Measurements from ENCODE around the gene SCGB1A1. TPM values are rescaled to one million over a fixed set of nuclear protein-coding genes. Genes with fewer than 3 reads are reported as not detected.

Gene SCGB1A1
- total and polyA plus RNA-seq, 2 donors (not counting 1 experiment from before 2014, with no cell fraction given) = not detected

DNA sequence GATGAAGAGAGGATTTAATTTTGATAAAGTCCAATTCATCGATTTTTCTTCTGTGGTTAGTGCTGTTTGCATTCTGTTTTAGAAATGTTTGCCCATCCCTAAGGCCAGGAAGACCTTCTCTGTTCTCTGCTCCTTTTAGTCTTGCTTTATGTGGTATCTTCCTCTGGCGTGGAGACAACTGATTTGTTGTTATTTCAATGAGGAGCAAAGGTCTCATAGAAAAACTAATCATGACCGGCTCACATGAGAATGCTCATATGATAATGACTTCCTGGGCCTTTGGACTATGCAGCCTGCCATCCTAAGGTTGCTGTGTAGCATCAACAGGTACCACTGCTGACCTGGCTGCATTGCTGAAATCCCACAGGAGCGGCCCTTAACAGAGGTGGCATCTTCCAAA lies 19.8 kb downstream of the SCGB1A1 start:
- no peak for ATAC-seq (ENCODE audit: low read depth)
- CTCF ChIA-PET = interaction anchor here (0.7 to 3.6 kb wide), 2 partner anchors 14 to 93 kb away, joined by 3 to 29 read pairs; no protein-coding TSS in a partner anchor
- no peaks in the 10 kb centered on the region for H3K9me3 ChIP-seq (ENCODE audit: control extremely low read depth in 1 of 3, control insufficient read depth in 2 of 3, insufficient read depth in 1 of 3, low read length in 2 of 3)
- H3K27ac ChIP-seq (ENCODE audit: low read length in 2 of 2) = no peak overlapping the region
- no peaks in the 10 kb centered on the region for H3K27me3 ChIP-seq (replicated peaks in 1 of 4; ENCODE audit: control extremely low read depth in 1 of 4, control insufficient read depth in 3 of 4, insufficient read depth in 4 of 4, low read length in 3 of 4)
- H3K4me1 Mint-ChIP-seq = peaks cover 30% of the 10 kb centered on the region
- TF ChIP-seq, protein P1, sequence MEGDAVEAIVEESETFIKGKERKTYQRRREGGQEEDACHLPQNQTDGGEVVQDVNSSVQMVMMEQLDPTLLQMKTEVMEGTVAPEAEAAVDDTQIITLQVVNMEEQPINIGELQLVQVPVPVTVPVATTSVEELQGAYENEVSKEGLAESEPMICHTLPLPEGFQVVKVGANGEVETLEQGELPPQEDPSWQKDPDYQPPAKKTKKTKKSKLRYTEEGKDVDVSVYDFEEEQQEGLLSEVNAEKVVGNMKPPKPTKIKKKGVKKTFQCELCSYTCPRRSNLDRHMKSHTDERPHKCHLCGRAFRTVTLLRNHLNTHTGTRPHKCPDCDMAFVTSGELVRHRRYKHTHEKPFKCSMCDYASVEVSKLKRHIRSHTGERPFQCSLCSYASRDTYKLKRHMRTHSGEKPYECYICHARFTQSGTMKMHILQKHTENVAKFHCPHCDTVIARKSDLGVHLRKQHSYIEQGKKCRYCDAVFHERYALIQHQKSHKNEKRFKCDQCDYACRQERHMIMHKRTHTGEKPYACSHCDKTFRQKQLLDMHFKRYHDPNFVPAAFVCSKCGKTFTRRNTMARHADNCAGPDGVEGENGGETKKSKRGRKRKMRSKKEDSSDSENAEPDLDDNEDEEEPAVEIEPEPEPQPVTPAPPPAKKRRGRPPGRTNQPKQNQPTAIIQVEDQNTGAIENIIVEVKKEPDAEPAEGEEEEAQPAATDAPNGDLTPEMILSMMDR (IDR thresholded peaks at IDR 0.05) = no peak
- TF ChIP-seq EZH2 (IDR thresholded peaks at IDR 0.05; ENCODE audit: borderline replicate concordance, insufficient read depth, low read depth, low read length, poor library complexity, severe bottlenecking) = no peak
- no peak overlapping the region for H3K4me3 ChIP-seq (ENCODE audit: control extremely low read depth in 1 of 5, extremely low read depth in 1 of 5, insufficient read depth in 1 of 5, low read depth in 2 of 5, low read length in 4 of 5)
- H3K79me2 ChIP-seq (ENCODE audit: control insufficient read depth, insufficient read depth, low read length) = no peaks in the 10 kb centered on the region
- POLR2A ChIA-PET = interaction anchor here (0.7 kb wide), 1 partner anchor 88 kb away, joined by 7 read pairs; no protein-coding TSS in a partner anchor
- no peaks in the 10 kb centered on the region for H3K36me3 ChIP-seq (replicated peaks in 1 of 2; ENCODE audit: control extremely low read depth in 1 of 2, control insufficient read depth in 1 of 2, extremely low read depth in 1 of 2, insufficient read depth in 2 of 2, low read length in 1 of 2)
- intact Hi-C loops (cut with micrococcal nuclease) = no loop called here
- no peak overlapping the region for H3K4me2 ChIP-seq (replicated peaks; ENCODE audit: low read depth, low read length, poor library complexity, severe bottlenecking)
- H2AFZ ChIP-seq (ENCODE audit: insufficient read depth, low read depth, low read length, poor library complexity, severe bottlenecking) = no peak overlapping the region
- H3K9me3 Mint-ChIP-seq (ENCODE audit: insufficient read depth) = no peaks in the 10 kb centered on the region
- no peaks in the 10 kb centered on the region for H4K20me1 ChIP-seq (ENCODE audit: control insufficient read depth, insufficient read depth, low read length, poor library complexity, severe bottlenecking)
- DNase-seq = no peak
- H3K27me3 Mint-ChIP-seq = no peaks in the 10 kb centered on the region
- no peak overlapping the region for H3K27ac Mint-ChIP-seq
- H3K4me1 ChIP-seq (ENCODE audit: control insufficient read depth in 2 of 2, insufficient read depth in 2 of 2, low read length in 2 of 2) = peaks cover 21 to 33% of the 10 kb centered on the region in 2 donors
- WGBS (ENCODE audit: insufficient coverage) = 93% methylated on average over 3 of the region's 4 CpGs
- H3K9ac ChIP-seq (ENCODE audit: low read length) = no peak overlapping the region
- no peak overlapping the region for H3K4me3 Mint-ChIP-seq

DNA sequence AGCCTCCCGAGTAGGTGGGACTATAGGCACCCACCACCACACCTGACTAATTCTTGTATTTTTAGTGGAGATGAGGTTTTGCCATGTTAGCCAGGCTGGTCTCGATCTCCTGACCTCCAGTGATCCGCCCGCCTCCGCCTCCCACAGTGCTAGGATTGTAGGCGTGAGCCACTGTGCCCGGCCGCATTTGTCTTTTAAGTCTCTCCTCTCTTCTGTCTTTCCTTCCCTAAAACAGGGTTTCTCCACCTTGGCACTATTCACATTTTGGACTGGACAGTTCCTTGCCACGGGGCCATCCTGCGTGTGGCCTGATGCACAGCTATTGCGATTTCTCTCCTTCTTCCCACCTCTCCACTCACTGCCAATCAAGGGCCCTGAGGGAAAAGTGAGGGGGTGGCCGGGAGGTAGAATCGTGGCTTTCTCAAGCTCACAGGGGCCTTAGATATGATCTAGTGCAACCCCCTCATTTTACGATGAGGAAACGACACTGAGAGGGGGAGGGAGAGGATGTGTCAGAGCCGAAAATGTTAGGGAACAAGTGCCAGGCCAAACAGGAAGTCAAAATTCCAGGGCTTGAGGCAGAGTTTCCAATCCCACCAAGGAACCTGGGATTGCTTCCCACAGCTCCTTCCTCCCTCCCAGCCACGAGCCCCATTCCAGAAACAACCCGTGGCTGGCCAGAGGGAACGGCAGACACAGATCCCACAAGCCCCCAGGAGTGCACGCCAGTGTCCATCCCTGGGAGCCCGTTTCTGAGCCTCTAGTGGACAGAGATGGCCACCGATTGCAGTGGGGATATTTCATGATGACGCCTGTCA lies 21.2 kb downstream of the SCGB1A1 start:
- no peak for ATAC-seq (ENCODE audit: low read depth)
- CTCF ChIA-PET = interaction anchor here (3.3 kb wide), 1 partner anchor 15 kb away, joined by 10 read pairs; no protein-coding TSS in a partner anchor
- intact Hi-C loops (cut with micrococcal nuclease) = no loop called here

More for the DNA sequence above, 21.2 kb downstream of the SCGB1A1 start:
- Mint-ChIP-seq H3K27me3 (no peaks in the 10 kb centered on the region), H3K9me3 (ENCODE audit: insufficient read depth) (no peaks in the 10 kb centered on the region), H3K27ac (no peak overlapping the region), H3K4me1 (peaks cover 32% of the 10 kb centered on the region), H3K4me3 (no peak overlapping the region)
- TF ChIP-seq, protein P1 (IDR thresholded peaks at IDR 0.05) = no peak
- no peak for TF ChIP-seq EZH2 (IDR thresholded peaks at IDR 0.05; ENCODE audit: borderline replicate concordance, insufficient read depth, low read depth, low read length, poor library complexity, severe bottlenecking)
- Histone ChIP-seq H3K27me3 (replicated peaks in 1 of 4; ENCODE audit: control extremely low read depth in 1 of 4, control insufficient read depth in 3 of 4, insufficient read depth in 4 of 4, low read length in 3 of 4) (no peaks in the 10 kb centered on the region), H3K4me1 (ENCODE audit: control insufficient read depth in 2 of 2, insufficient read depth in 2 of 2, low read length in 2 of 2) (peaks cover 27 to 35% of the 10 kb centered on the region in 2 donors), H3K9ac (ENCODE audit: low read length) (no peak overlapping the region), H4K20me1 (ENCODE audit: control insufficient read depth, insufficient read depth, low read length, poor library complexity, severe bottlenecking) (no peaks in the 10 kb centered on the region), H2AFZ (ENCODE audit: insufficient read depth, low read depth, low read length, poor library complexity, severe bottlenecking) (no peak overlapping the region), H3K4me3 (ENCODE audit: control extremely low read depth in 1 of 5, extremely low read depth in 1 of 5, insufficient read depth in 1 of 5, low read depth in 2 of 5, low read length in 4 of 5) (no peak overlapping the region), H3K36me3 (replicated peaks in 1 of 2; ENCODE audit: control extremely low read depth in 1 of 2, control insufficient read depth in 1 of 2, extremely low read depth in 1 of 2, insufficient read depth in 2 of 2, low read length in 1 of 2) (no peaks in the 10 kb centered on the region), H3K27ac (ENCODE audit: low read length in 2 of 2) (no peak overlapping the region), H3K4me2 (replicated peaks; ENCODE audit: low read depth, low read length, poor library complexity, severe bottlenecking) (no peak overlapping the region), H3K9me3 (ENCODE audit: control extremely low read depth in 1 of 3, control insufficient read depth in 2 of 3, insufficient read depth in 1 of 3, low read length in 2 of 3) (no peaks in the 10 kb centered on the region), H3K79me2 (ENCODE audit: control insufficient read depth, insufficient read depth, low read length) (no peaks in the 10 kb centered on the region)
- POLR2A ChIA-PET = no interaction called here
- no peak for DNase-seq
- WGBS (ENCODE audit: insufficient coverage) = 74% methylated on average over 16 of the region's 23 CpGs

Measured in B cell (primary cell).